H1 (cell line): Measurements from ENCODE around the gene ENTR1. TPM values are rescaled to one million over a fixed set of nuclear protein-coding genes. Genes with fewer than 3 reads are reported as not detected.

Experiments used
- CTCF ChIA-PET: fragments of 300-600 bp; sonication (Branson Sonifier 250); formaldehyde crosslinking; loops from one replicate; lab custom pipeline; 2021; ENCODE audit not compliant: partially characterized antibody; lab: Charles Lee
- POLR2A ChIA-PET: fragments of 300-600 bp; sonication (Branson Sonifier 250); formaldehyde crosslinking; loops from one replicate; lab custom pipeline; 2021; ENCODE audit warnings: inconsistent platforms; ENCODE audit not compliant: partially characterized antibody; lab: Charles Lee
- DNase-seq, 2 experiments: peaks; one replicate each; pipeline versions ENCODE4 v3.0.0 to v3.0.0-alpha.2; 2010 to 2022; ENCODE audit warnings: low spot score in 2 of 2, low read depth in 1 of 2, mixed read lengths in 1 of 2
- FAIRE-seq: peaks from 2 replicates; lab custom pipeline; 2011; peaks lifted over from hg19 to GRCh38; lab: Jason Lieb, UNC
- H2AFZ ChIP-seq: 2 replicates; pipeline ENCODE4 v1.8.1; 2012; ENCODE audit warnings: low read length, inconsistent platforms
- H2AK5ac ChIP-seq: 2 replicates; pipeline ENCODE4 v1.6.1; 2013; ENCODE audit warnings: low read depth, low read length
- H2BK120ac ChIP-seq: replicated peaks from 2 replicates; pipeline ENCODE3; 2013; ENCODE audit warnings: low read depth, low read length, inconsistent platforms
- H2BK12ac ChIP-seq: 2 replicates; pipeline ENCODE4 v1.6.1; 2013; ENCODE audit warnings: low read depth, low read length
- H2BK15ac ChIP-seq: 2 replicates; pipeline ENCODE4 v1.6.1; 2013; ENCODE audit warnings: low read length
- H2BK20ac ChIP-seq: 2 replicates; pipeline ENCODE4 v1.6.1; 2013; ENCODE audit warnings: low read length
- H2BK5ac ChIP-seq: 2 replicates; pipeline ENCODE4 v1.6.1; 2013; ENCODE audit warnings: low read depth, low read length
- H3K14ac ChIP-seq: 2 replicates; pipeline ENCODE4 v1.6.1; 2013; ENCODE audit warnings: inconsistent platforms; ENCODE audit not compliant: insufficient read length
- H3K18ac ChIP-seq: 2 replicates; pipeline ENCODE4 v1.6.1; 2013; ENCODE audit warnings: low read length; ENCODE audit errors: extremely low read depth
- H3K23ac ChIP-seq: 2 replicates; pipeline ENCODE4 v1.6.1; 2013; ENCODE audit warnings: inconsistent platforms; ENCODE audit not compliant: insufficient read length
- H3K23me2 ChIP-seq: 2 replicates; pipeline ENCODE4 v1.6.1; 2013; ENCODE audit warnings: low read depth, low read length
- H3K27ac ChIP-seq: 2 replicates; pipeline ENCODE4 v1.6.1; 2011; ENCODE audit warnings: low read depth, low read length, inconsistent platforms
- H3K27me3 ChIP-seq, 4 experiments: replicated peaks in 1 of 4; 1 replicate in 1 of 4; 2 replicates in 3 of 4; pipeline versions ENCODE4 v1.6.1 to v1.8.1; 2011 to 2013; ENCODE audit warnings: low read length in 3 of 4, mild to moderate bottlenecking in 3 of 4, inconsistent platforms in 2 of 4, mixed read lengths in 2 of 4, moderate library complexity in 1 of 4; ENCODE audit not compliant: control insufficient read depth in 3 of 4, insufficient read depth in 3 of 4; ENCODE audit errors: extremely low read depth in 1 of 4
- H3K36me3 ChIP-seq, 4 experiments: 2 replicates each; pipeline versions ENCODE4 v1.6.1 to v1.8.1; 2011 to 2013; ENCODE audit warnings: mild to moderate bottlenecking in 4 of 4, low read length in 3 of 4, moderate library complexity in 2 of 4, control low read depth in 1 of 4, inconsistent platforms in 1 of 4; ENCODE audit not compliant: insufficient read depth in 4 of 4, control insufficient read depth in 2 of 4
- H3K4ac ChIP-seq: replicated peaks from 2 replicates; pipeline ENCODE3; 2013; ENCODE audit warnings: low read length, low read depth, mixed read lengths, inconsistent platforms; ENCODE audit not compliant: insufficient read length
- H3K4me1 ChIP-seq, 4 experiments: replicated peaks in 1 of 4; 1 replicate in 1 of 4; 2 replicates in 3 of 4; pipeline versions ENCODE4 v1.6.1 to v1.8.1; 2011 to 2013; ENCODE audit warnings: low read length in 3 of 4, inconsistent platforms in 2 of 4, mixed read lengths in 1 of 4; ENCODE audit not compliant: insufficient read depth in 4 of 4, control insufficient read depth in 3 of 4
- H3K4me2 ChIP-seq, 2 experiments: 2 replicates each; pipeline versions ENCODE4 v1.6.1 to v1.8.1; 2011 to 2013; ENCODE audit warnings: low read depth in 2 of 2, low read length in 2 of 2, control low read depth in 1 of 2, inconsistent platforms in 1 of 2, mild to moderate bottlenecking in 1 of 2; ENCODE audit not compliant: insufficient read depth in 1 of 2
- H3K4me3 ChIP-seq, 4 experiments: fragments of 200-600, 300-600 bp in 1 of 4; sonication (generic), shearing (Covaris generic), sonication (Bioruptor Twin) in 1 of 4; 2 replicates each; pipeline versions ENCODE4 v1.5.1 to v1.8.1; 2011 to 2016; ENCODE audit warnings: low read length in 4 of 4, low read depth in 3 of 4, control low read depth in 2 of 4, inconsistent platforms in 2 of 4, mild to moderate bottlenecking in 2 of 4, mixed read lengths in 1 of 4, moderate library complexity in 1 of 4; ENCODE audit not compliant: insufficient read depth in 2 of 4; ENCODE audit errors: extremely low read depth in 1 of 4
- H3K56ac ChIP-seq: replicated peaks from 2 replicates; pipeline ENCODE3; 2013; ENCODE audit warnings: low read depth, mild to moderate bottlenecking, mixed read lengths, low read length, inconsistent platforms; ENCODE audit not compliant: insufficient read length
- H3K79me1 ChIP-seq: 2 replicates; pipeline ENCODE4 v1.6.1; 2013; ENCODE audit warnings: low read depth, low read length, control low read depth
- H3K79me2 ChIP-seq, 2 experiments: 2 replicates each; pipeline versions ENCODE4 v1.6.1 to v1.8.1; 2012 to 2013; ENCODE audit warnings: low read length in 2 of 2, mild to moderate bottlenecking in 2 of 2, inconsistent platforms in 1 of 2; ENCODE audit not compliant: insufficient read depth in 2 of 2, control insufficient read depth in 1 of 2
- H3K9ac ChIP-seq, 4 experiments: replicated peaks in 1 of 4; 1 replicate in 1 of 4; 2 replicates in 3 of 4; pipeline versions ENCODE4 v1.6.1 to v1.8.1; 2011 to 2013; ENCODE audit warnings: low read depth in 3 of 4, low read length in 3 of 4, control low read depth in 2 of 4, mild to moderate bottlenecking in 2 of 4, moderate library complexity in 2 of 4, inconsistent platforms in 1 of 4; ENCODE audit errors: extremely low read depth in 1 of 4
- H3K9me3 ChIP-seq, 2 experiments: 2 replicates each; pipeline versions ENCODE4 v1.6.1 to v1.8.1; 2012 to 2013; ENCODE audit warnings: mild to moderate bottlenecking in 2 of 2, moderate library complexity in 2 of 2, control low read depth in 1 of 2, inconsistent platforms in 1 of 2, low read depth in 1 of 2, low read length in 1 of 2, mixed read lengths in 1 of 2; ENCODE audit not compliant: insufficient read depth in 2 of 2
- H4K20me1 ChIP-seq, 2 experiments: replicated peaks in 1 of 2; 2 replicates each; pipeline versions ENCODE3 to v1.8.1; 2011 to 2013; ENCODE audit warnings: inconsistent platforms in 2 of 2, low read length in 2 of 2, mild to moderate bottlenecking in 1 of 2; ENCODE audit not compliant: insufficient read depth in 2 of 2, control insufficient read depth in 1 of 2
- H4K5ac ChIP-seq: 2 replicates; pipeline ENCODE4 v1.6.1; 2013; ENCODE audit warnings: low read length, low read depth, mixed read lengths, inconsistent platforms; ENCODE audit not compliant: insufficient read length
- H4K8ac ChIP-seq: 2 replicates; pipeline ENCODE4 v1.8.0; 2013; ENCODE audit warnings: mild to moderate bottlenecking, moderate library complexity, low read length, inconsistent platforms; ENCODE audit not compliant: insufficient read depth; ENCODE audit errors: extremely low read depth
- H4K91ac ChIP-seq: replicated peaks from 2 replicates; pipeline ENCODE3; 2013; ENCODE audit warnings: low read length, mixed read lengths, inconsistent platforms; ENCODE audit not compliant: insufficient read length
- BCL11A ChIP-seq, 2 experiments: IDR thresholded peaks; one replicate each; pipeline ENCODE4 v1.6.1; 2011; ENCODE audit warnings: low read depth in 2 of 2, low read length in 2 of 2, mild to moderate bottlenecking in 2 of 2
- CEBPB ChIP-seq: IDR thresholded peaks from 2 replicates; pipeline ENCODE4 v1.6.1; 2012; ENCODE audit warnings: low read depth, low read length
- NRF1 ChIP-seq: IDR thresholded peaks from 2 replicates; pipeline ENCODE4 v1.6.1; 2011; ENCODE audit warnings: mild to moderate bottlenecking, low read depth, low read length, improper control_type of control experiment
- WGBS, 2 experiments: shearing (Covaris generic) in 1 of 2; methylation state at CpG; one replicate each; pipeline versions ENCODE4 v1.1.6 to v1.1.7; 2013 to 2015; ENCODE audit warnings: low lambda C conversion rate in 2 of 2, mixed read lengths in 2 of 2, inconsistent platforms in 1 of 2, low coverage in 1 of 2, missing lambda C conversion rate in 1 of 2; ENCODE audit not compliant: insufficient replicate concordance in 2 of 2, insufficient coverage in 1 of 2, insufficient read length in 1 of 2; ENCODE audit errors: extremely low coverage in 1 of 2, missing lambda C conversion rate in 1 of 2; 5-methylcytosine and 5-hydroxymethylcytosine counted together
- polyA plus RNA-seq, 7 experiments: library from polyadenylated mRNA; depleted of rRNA in 3 of 7; stranded (reverse) in 5 of 7; unstranded in 2 of 7; fragments of >200 nt in 5 of 7; fragments of 200-250 nt in 2 of 7; gene quantifications; 1 replicate in 5 of 7; 2 replicates in 1 of 7; 4 replicates in 1 of 7; pipeline versions ENCODE4 v1.2.1 to v1.2.3, GENCODE V29; 2011 to 2013; ENCODE audit warnings: missing spikeins in 2 of 7, mixed read lengths in 2 of 7
- total RNA-seq: library from RNA; stranded (reverse); fragmentation: NEBNext Ultra II Directional; extraction: Animal tissue kit (Norgen Biotek cat#: 25700); gene quantifications from 2 replicates; pipeline ENCODE4 v1.2.1, GENCODE V29; 2021

ENTR1 gene
- total and polyA plus RNA-seq, 2 of the 8 experiments (the other 6 are each of a cell fraction or from before 2014, with no cell fraction given) = 65.2 to 102 TPM

GRCh38 chr9:136442265-136442664 is 31.9 kb upstream of the ENTR1 start:
- peaks cover 0 to 7% (median 3%) of the 10 kb centered on the region in 4 experiments; a peak in 1 of 7 replicates for H3K4me1 ChIP-seq
- no peak overlapping the region for H3K23ac ChIP-seq
- no peak overlapping the region for H2BK5ac ChIP-seq
- no peak for TF ChIP-seq CEBPB
- no peak for TF ChIP-seq NRF1
- TF ChIP-seq BCL11A (IDR thresholded peaks at IDR 0.05; ENCODE audit: low read depth in 2 of 2, low read length in 2 of 2) = no peak
- H2BK20ac ChIP-seq = no peak overlapping the region
- no peak overlapping the region for H3K4me2 ChIP-seq
- no peak overlapping the region for H2BK120ac ChIP-seq
- DNase-seq = no peak
- H3K9ac ChIP-seq = no peak overlapping the region
- H3K79me1 ChIP-seq = peaks cover 3% of the 10 kb centered on the region
- no peak overlapping the region for H4K91ac ChIP-seq
- no peak overlapping the region for H2AFZ ChIP-seq
- H3K79me2 ChIP-seq = peaks cover 0 to 9% of the 10 kb centered on the region in 2 experiments; a peak in 1 of 4 replicates
- H2AK5ac ChIP-seq = no peak overlapping the region
- H3K4ac ChIP-seq = no peak overlapping the region
- no peak overlapping the region for H3K27ac ChIP-seq
- no peak for FAIRE-seq
- CTCF ChIA-PET = interaction anchor here (0.6 to 2.5 kb wide), 12 partner anchors 11 to 1531 kb away, joined by 3 to 10 read pairs (median 4); no protein-coding TSS in a partner anchor
- POLR2A ChIA-PET = interaction anchor here (0.6 to 4.4 kb wide), 8 partner anchors 12 to 41 kb away, joined by 3 to 23 read pairs (median 4); partner anchors contain the start of gene SNAPC4
- no peak overlapping the region for H3K56ac ChIP-seq
- H4K8ac ChIP-seq = no peak overlapping the region
- no peak overlapping the region for H3K14ac ChIP-seq
- H3K4me3 ChIP-seq = no peak overlapping the region
- no peak overlapping the region for H2BK12ac ChIP-seq
- H3K23me2 ChIP-seq = peaks cover 9% of the 10 kb centered on the region; the same call in 1 of the 2 replicates
- no peak overlapping the region for H3K18ac ChIP-seq
- no peak overlapping the region for H4K5ac ChIP-seq
- peaks cover 0 to 2% (median 0%) of the 10 kb centered on the region in 4 experiments; a peak in 2 of 7 replicates for H3K27me3 ChIP-seq
- H4K20me1 ChIP-seq = peaks cover 10 to 20% of the 10 kb centered on the region in 2 experiments
- H3K36me3 ChIP-seq = peaks cover 7 to 29% (median 16%) of the 10 kb centered on the region in 4 experiments; a peak in 7 of 8 replicates
- no peaks in the 10 kb centered on the region for H3K9me3 ChIP-seq
- no peak overlapping the region for H2BK15ac ChIP-seq
- 94% methylated on average over 5 of the region's 5 CpGs; no CpG with 5 or more reads in 1 of the 2 experiments for WGBS, 2 experiments
